Liver (tissue), 9 donors: ENCODE measurements around the gene FRMD1. TPM values are rescaled to one million over a fixed set of nuclear protein-coding genes. Genes with fewer than 3 reads are reported as not detected.

Source experiments
- DNase-seq: peaks from one replicate; pipeline ENCODE4 v3.0.0-alpha.2; 2017; ENCODE audit warnings: low spot score
- H3K27ac ChIP-seq, 2 donors: one replicate each; pipeline ENCODE4 v1.7.0; 2013; ENCODE audit warnings: inconsistent platforms in 2 of 2, low read length in 2 of 2, control low read depth in 1 of 2, low read depth in 1 of 2, mild to moderate bottlenecking in 1 of 2
- H3K27me3 ChIP-seq, 4 donors: one replicate each; pipeline versions ENCODE4 v1.6.1 to v1.7.0; 2013; ENCODE audit warnings: low read length in 3 of 4, inconsistent platforms in 1 of 4, mild to moderate bottlenecking in 1 of 4, moderate library complexity in 1 of 4; ENCODE audit not compliant: control insufficient read depth in 4 of 4, insufficient read depth in 4 of 4
- H3K36me3 ChIP-seq, 4 donors: one replicate each; pipeline versions ENCODE4 v1.6.1 to v1.7.0; 2013; ENCODE audit warnings: low read length in 3 of 4, mild to moderate bottlenecking in 3 of 4, low read depth in 1 of 4, moderate library complexity in 1 of 4; ENCODE audit not compliant: control insufficient read depth in 4 of 4, insufficient read depth in 3 of 4
- H3K4me1 ChIP-seq, 4 donors: one replicate each; pipeline versions ENCODE4 v1.6.1 to v1.7.0; 2013; ENCODE audit warnings: low read length in 3 of 4, mild to moderate bottlenecking in 3 of 4, moderate library complexity in 1 of 4; ENCODE audit not compliant: control insufficient read depth in 4 of 4, insufficient read depth in 4 of 4
- H3K4me3 ChIP-seq, 3 donors: one replicate each; pipeline versions ENCODE4 v1.6.1 to v1.7.0; 2013; ENCODE audit warnings: low read length in 3 of 3, control low read depth in 1 of 3, low read depth in 1 of 3, mild to moderate bottlenecking in 1 of 3
- H3K9ac ChIP-seq, 2 donors: one replicate each; pipeline ENCODE4 v1.7.0; 2013; ENCODE audit warnings: low read length in 2 of 2, mild to moderate bottlenecking in 2 of 2, moderate library complexity in 2 of 2, control low read depth in 1 of 2, low read depth in 1 of 2
- H3K9me3 ChIP-seq, 4 donors: one replicate each; pipeline versions ENCODE4 v1.6.1 to v1.7.0; 2013; ENCODE audit warnings: low read length in 3 of 4; ENCODE audit not compliant: control insufficient read depth in 4 of 4
- EGR1 ChIP-seq, 2 donors: IDR thresholded peaks; 2 replicates each; pipeline ENCODE4 v1.6.1; 2016 to 2018; ENCODE audit warnings: antibody characterized with exemption in 2 of 2, low read depth in 2 of 2
- FOXA1 ChIP-seq: IDR thresholded peaks from 2 replicates; pipeline ENCODE4 v1.6.1; 2016; ENCODE audit warnings: antibody characterized with exemption
- HNF4A ChIP-seq, 2 donors: conservative IDR thresholded peaks; 2 replicates each; pipeline ENCODE4 v1.6.1; 2016; ENCODE audit warnings: antibody characterized with exemption in 2 of 2, mild to moderate bottlenecking in 2 of 2
- HNF4G ChIP-seq: IDR thresholded peaks from 2 replicates; pipeline ENCODE4 v1.6.1; 2016; ENCODE audit warnings: antibody characterized with exemption
- JUND ChIP-seq, 2 donors: IDR thresholded peaks; 2 replicates each; pipeline ENCODE4 v1.6.1; 2016; ENCODE audit warnings: antibody characterized with exemption in 2 of 2
- NR2F2 ChIP-seq: IDR thresholded peaks from 2 replicates; pipeline ENCODE4 v1.6.1; 2016; ENCODE audit warnings: antibody characterized with exemption
- RAD21 ChIP-seq, 2 donors: IDR thresholded peaks; 2 replicates each; pipeline ENCODE4 v1.6.1; 2016; ENCODE audit warnings: antibody characterized with exemption in 2 of 2, mild to moderate bottlenecking in 2 of 2
- RXRA ChIP-seq, 2 donors: IDR thresholded peaks; 2 replicates each; pipeline ENCODE4 v1.6.1; 2017 to 2018; ENCODE audit warnings: antibody characterized with exemption in 2 of 2, mild to moderate bottlenecking in 1 of 2
- SP1 ChIP-seq: IDR thresholded peaks from 2 replicates; pipeline ENCODE4 v1.6.1; 2018; ENCODE audit warnings: antibody characterized with exemption, mild to moderate bottlenecking
- TAF1 ChIP-seq: conservative IDR thresholded peaks from 2 replicates; pipeline ENCODE4 v1.6.1; 2016; ENCODE audit warnings: antibody characterized with exemption, mild to moderate bottlenecking
- YY1 ChIP-seq: IDR thresholded peaks from 2 replicates; pipeline ENCODE4 v1.6.1; 2016; ENCODE audit warnings: antibody characterized with exemption, mild to moderate bottlenecking
- WGBS: extraction: QIAGEN DNeasy Blood & Tissue Kit; methylation state at CpG from one replicate; pipeline ENCODE4 v1.1.7; 2013; 5-methylcytosine and 5-hydroxymethylcytosine counted together
- polyA plus RNA-seq, 2 donors: library from polyadenylated mRNA; stranded (reverse) in 1 of 2; unstranded in 1 of 2; fragments of 200-250 nt in 1 of 2; fragments of >200 nt in 1 of 2; fragmentation: Nextera tagmentation in 1 of 2; extraction: Ambion mirVana in 1 of 2; gene quantifications; one replicate each; pipeline versions ENCODE4 v1.2.1 to v1.2.3, GENCODE V29; 2013 to 2015
- total RNA-seq, 2 donors: library from RNA; depleted of rRNA; stranded (reverse); fragments of >200 nt; gene quantifications; one replicate each; pipeline ENCODE4 v1.2.3, GENCODE V29; 2014
- TF ChIP-seq, protein P1 (sequence below): fragments of 150-350 bp; IDR thresholded peaks from 2 replicates; pipeline ENCODE4 v1.5.1; 2017; ENCODE audit warnings: improper control_type of control experiment, low read depth, low read length; ENCODE audit not compliant: missing input control
- TF ChIP-seq, protein P2 (sequence below): IDR thresholded peaks from 2 replicates; pipeline ENCODE4 v1.6.1; 2016; ENCODE audit warnings: antibody characterized with exemption
- TF ChIP-seq, protein P3 (sequence below): IDR thresholded peaks from 2 replicates; pipeline ENCODE4 v1.6.1; 2016; ENCODE audit warnings: antibody characterized with exemption
- TF ChIP-seq, protein P4 (sequence below): IDR thresholded peaks from 2 replicates; pipeline ENCODE4 v1.6.1; 2016; ENCODE audit warnings: antibody characterized with exemption
- donor health status: healthy.
- donor health status: healthy.
- donor health status: healthy.
- donor health status: healthy.
- donor health status: healthy.

The FRMD1 gene
- total and polyA plus RNA-seq, 4 donors = 0.04 to 0.17 (median 0.12) TPM

DNA sequence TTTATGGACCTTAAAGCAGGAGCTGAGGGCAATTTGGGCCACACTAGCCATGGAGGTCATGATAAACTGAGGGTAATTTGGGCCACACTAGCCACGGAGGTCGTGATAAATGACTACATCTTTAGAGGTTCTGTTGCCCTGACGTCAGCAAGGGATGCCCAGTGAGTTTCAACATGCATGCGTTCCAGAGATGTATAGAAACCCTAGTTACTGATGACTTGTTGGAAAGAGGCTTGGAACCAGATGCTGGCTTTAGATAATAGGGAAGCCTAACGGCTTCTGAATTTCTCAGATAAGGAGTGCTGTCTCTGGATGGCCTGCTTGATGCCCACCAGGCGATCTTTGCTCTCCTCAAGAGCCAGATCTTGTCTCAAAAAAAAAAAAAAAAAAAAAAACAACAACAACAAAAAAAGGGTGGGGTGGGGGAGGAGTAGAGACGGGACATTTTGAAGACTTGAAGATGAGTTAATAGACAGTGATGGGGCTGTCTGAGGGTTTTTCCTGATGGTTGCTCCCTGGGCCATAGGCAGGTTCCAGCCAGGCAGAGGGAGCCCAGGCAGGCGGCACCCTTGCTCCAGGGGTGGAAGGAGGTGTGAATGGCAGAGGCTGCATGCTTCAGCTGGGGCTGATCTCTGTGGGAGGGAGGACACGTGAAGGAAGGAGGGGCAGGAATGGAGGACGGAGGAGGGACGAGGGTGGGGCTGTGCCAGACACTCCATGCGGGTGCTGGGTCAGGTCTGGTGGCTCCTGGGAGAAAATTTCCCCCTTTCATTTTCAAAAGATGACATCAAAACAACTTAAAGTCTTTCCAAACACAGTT lies 27.0 kb upstream of the FRMD1 start:
- WGBS = 75% methylated on average over 12 of the region's 12 CpGs
- TF ChIP-seq, protein P1, sequence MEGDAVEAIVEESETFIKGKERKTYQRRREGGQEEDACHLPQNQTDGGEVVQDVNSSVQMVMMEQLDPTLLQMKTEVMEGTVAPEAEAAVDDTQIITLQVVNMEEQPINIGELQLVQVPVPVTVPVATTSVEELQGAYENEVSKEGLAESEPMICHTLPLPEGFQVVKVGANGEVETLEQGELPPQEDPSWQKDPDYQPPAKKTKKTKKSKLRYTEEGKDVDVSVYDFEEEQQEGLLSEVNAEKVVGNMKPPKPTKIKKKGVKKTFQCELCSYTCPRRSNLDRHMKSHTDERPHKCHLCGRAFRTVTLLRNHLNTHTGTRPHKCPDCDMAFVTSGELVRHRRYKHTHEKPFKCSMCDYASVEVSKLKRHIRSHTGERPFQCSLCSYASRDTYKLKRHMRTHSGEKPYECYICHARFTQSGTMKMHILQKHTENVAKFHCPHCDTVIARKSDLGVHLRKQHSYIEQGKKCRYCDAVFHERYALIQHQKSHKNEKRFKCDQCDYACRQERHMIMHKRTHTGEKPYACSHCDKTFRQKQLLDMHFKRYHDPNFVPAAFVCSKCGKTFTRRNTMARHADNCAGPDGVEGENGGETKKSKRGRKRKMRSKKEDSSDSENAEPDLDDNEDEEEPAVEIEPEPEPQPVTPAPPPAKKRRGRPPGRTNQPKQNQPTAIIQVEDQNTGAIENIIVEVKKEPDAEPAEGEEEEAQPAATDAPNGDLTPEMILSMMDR = no peak
- H3K9ac ChIP-seq = no peak overlapping the region
- H3K27ac ChIP-seq = no peak overlapping the region
- H3K4me3 ChIP-seq = no peak overlapping the region
- H3K4me1 ChIP-seq = no peaks in the 10 kb centered on the region
- H3K9me3 ChIP-seq = no peaks in the 10 kb centered on the region
- peaks cover 0 to 5% (median 4%) of the 10 kb centered on the region in 4 donors for H3K27me3 ChIP-seq
- no peak for DNase-seq
- H3K36me3 ChIP-seq = no peaks in the 10 kb centered on the region

DNA sequence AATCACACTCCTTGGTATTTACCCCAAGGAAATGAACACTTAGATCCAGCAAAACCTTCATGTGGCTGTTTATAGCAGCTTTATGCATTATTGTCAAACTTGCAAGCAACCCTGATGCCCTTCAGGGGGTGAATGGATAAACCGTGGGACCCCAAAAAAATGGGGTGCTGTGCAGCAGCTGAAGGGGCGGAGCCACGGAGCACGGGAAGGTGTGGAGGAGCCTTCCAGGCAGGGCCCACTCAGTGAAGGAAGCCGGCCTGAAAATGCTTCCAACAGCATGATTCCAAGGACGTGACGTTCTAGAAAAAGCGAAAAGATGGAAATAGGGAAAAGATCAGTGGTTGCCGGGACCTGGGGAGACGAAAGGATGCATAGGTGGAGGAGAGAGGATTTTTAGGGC lies 25.6 kb upstream of the FRMD1 start:
- DNase-seq = no peak
- no peak overlapping the region for H3K4me3 ChIP-seq
- H3K9me3 ChIP-seq = no peaks in the 10 kb centered on the region
- H3K27me3 ChIP-seq = peaks cover 0 to 5% (median 4%) of the 10 kb centered on the region in 4 donors
- H3K27ac ChIP-seq = no peak overlapping the region
- no peaks in the 10 kb centered on the region for H3K36me3 ChIP-seq
- WGBS = 86% methylated on average over 10 of the region's 10 CpGs
- no peaks in the 10 kb centered on the region for H3K4me1 ChIP-seq
- TF ChIP-seq HNF4G (no peak), SP1 (no peak), NR2F2 (no peak), HNF4A (conservative IDR thresholded peaks at IDR 0.05) (no peak), YY1 (no peak), JUND (IDR thresholded peaks at IDR 0.05) (no peak), RXRA (IDR thresholded peaks at IDR 0.05) (no peak), FOXA1 (no peak), RAD21 (IDR thresholded peaks at IDR 0.05) (no peak), EGR1 (IDR thresholded peaks at IDR 0.05; ENCODE audit: low read depth in 2 of 2) (no peak)
- TF ChIP-seq, protein P2, sequence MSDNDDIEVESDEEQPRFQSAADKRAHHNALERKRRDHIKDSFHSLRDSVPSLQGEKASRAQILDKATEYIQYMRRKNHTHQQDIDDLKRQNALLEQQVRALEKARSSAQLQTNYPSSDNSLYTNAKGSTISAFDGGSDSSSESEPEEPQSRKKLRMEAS = no peak
- TF ChIP-seq, protein P3, sequence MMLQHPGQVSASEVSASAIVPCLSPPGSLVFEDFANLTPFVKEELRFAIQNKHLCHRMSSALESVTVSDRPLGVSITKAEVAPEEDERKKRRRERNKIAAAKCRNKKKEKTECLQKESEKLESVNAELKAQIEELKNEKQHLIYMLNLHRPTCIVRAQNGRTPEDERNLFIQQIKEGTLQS = no peak
- no peak overlapping the region for H3K9ac ChIP-seq

DNA sequence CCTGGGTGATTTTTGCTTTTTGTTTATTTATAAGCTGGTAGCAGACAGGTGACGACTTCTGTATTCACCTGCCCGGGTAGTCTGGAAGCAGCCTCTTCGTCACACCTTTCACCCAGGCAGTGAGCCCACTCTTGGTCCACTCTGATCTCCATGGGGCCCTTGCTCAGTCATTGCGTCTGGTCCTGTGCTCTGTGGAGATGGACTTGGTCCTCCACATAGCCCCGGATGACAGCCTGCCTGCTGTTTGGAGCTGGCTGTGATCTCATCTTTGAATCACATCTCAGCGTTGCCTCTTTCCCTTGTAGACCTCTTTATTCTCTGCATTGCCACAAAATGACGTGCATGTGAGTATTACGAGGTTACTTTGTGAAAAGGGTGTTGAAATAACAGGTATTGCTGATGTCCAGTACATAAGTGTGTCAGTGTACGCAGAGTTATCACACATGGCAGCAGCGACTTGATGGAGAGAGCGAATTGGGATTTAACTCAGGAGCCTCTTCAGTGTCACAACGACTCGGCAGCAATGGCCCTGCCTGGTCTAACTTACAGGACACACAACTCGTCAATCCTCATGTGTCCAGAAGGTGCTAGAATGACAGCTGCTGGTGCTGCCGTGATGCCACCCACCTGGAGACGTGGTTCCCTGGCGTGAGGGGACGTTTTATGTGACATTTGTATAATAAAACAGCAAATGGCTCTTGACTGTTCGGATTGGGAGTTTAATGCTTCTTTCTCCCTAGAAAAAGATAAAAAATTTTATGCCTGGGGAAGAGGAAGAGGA lies 24.2 kb upstream of the FRMD1 start:
- Histone ChIP-seq H3K27ac (no peak overlapping the region), H3K9ac (no peak overlapping the region), H3K4me1 (no peaks in the 10 kb centered on the region), H3K4me3 (no peak overlapping the region), H3K9me3 (no peaks in the 10 kb centered on the region), H3K27me3 (peaks cover 0 to 5% (median 4%) of the 10 kb centered on the region in 4 donors), H3K36me3 (no peaks in the 10 kb centered on the region)
- no peak for DNase-seq
- 65% methylated on average over 19 of the region's 19 CpGs for WGBS
- TF ChIP-seq FOXA1 (no peak), HNF4G (no peak), TAF1 (no peak), HNF4A (conservative IDR thresholded peaks at IDR 0.05) (no peak), YY1 (no peak), NR2F2 (no peak), RXRA (IDR thresholded peaks at IDR 0.05) (no peak), RAD21 (IDR thresholded peaks at IDR 0.05) (no peak)
- TF ChIP-seq, protein P4, sequence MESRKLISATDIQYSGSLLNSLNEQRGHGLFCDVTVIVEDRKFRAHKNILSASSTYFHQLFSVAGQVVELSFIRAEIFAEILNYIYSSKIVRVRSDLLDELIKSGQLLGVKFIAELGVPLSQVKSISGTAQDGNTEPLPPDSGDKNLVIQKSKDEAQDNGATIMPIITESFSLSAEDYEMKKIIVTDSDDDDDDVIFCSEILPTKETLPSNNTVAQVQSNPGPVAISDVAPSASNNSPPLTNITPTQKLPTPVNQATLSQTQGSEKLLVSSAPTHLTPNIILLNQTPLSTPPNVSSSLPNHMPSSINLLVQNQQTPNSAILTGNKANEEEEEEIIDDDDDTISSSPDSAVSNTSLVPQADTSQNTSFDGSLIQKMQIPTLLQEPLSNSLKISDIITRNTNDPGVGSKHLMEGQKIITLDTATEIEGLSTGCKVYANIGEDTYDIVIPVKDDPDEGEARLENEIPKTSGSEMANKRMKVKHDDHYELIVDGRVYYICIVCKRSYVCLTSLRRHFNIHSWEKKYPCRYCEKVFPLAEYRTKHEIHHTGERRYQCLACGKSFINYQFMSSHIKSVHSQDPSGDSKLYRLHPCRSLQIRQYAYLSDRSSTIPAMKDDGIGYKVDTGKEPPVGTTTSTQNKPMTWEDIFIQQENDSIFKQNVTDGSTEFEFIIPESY = no peak
- TF ChIP-seq, protein P3 = no peak
